Activated naive CD4-positive, alpha-beta T cell (primary cell): ENCODE data around the gene NOVA1.
"Not testable (repeated sequence)": the region's sequence is repeated elsewhere in the genome, so short reads cannot be mapped to it uniquely, and the experiment has no call there.

Experiments
- DNase-seq, 4 experiments: peaks; one replicate each; lab custom pipeline; 2025; lab: John Stamatoyannopoulos, UW

Gene NOVA1, protein sequence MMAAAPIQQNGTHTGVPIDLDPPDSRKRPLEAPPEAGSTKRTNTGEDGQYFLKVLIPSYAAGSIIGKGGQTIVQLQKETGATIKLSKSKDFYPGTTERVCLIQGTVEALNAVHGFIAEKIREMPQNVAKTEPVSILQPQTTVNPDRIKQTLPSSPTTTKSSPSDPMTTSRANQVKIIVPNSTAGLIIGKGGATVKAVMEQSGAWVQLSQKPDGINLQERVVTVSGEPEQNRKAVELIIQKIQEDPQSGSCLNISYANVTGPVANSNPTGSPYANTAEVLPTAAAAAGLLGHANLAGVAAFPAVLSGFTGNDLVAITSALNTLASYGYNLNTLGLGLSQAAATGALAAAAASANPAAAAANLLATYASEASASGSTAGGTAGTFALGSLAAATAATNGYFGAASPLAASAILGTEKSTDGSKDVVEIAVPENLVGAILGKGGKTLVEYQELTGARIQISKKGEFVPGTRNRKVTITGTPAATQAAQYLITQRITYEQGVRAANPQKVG

DNA sequence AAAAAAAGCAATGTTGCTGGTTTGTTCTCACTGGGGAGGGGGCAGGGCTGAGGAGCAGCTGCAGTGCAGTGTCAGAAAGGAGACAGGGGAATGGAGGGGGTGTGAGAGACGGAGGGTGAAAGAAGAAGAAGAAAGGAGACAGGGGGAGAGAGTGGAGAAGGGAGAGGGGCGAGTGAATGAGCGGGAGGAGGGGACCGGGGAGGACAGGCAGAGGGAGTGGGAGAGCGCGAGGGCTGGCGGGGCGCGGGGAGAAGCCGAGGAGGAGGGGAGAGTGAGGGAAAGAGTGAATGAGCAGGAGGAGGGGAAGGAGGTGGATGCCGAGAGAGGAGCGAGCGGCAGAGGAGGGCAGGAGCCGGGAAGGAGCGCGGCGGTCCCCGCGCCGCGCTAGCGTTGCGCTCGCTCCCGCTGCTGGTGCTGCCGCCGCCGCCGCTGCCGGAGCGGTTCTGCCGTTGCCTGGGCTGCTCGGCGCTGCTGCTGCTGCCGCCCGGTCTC is at the start of gene NOVA1:
NOVA1 (minus strand) TSS at position 445 of the 492 bp plus-strand sequence. CDS start 597 bp downstream, outside the sequence.
- DNase-seq = no peak

DNA sequence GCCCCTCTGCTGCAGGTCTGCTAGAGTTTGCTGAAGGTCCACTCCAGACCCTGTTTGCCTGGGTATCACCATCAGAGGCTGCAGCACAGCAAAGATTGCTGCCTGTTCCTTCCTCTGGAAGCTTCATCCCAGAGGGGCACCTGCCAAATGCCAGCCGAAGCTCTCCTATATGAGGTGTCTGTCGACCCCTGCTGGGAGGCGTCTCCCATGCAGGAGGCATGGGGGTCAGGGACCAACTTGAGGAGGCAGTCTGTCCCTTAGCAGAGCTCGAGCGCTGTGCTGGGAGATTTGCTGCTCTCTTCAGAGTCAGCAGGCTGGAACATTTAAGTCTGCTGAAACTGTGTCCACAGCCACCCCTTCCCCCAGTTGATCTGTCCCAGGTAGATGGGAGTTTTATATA is 47.2 kb upstream of the NOVA1 start:
- DNase-seq = not testable (repeated sequence)

DNA sequence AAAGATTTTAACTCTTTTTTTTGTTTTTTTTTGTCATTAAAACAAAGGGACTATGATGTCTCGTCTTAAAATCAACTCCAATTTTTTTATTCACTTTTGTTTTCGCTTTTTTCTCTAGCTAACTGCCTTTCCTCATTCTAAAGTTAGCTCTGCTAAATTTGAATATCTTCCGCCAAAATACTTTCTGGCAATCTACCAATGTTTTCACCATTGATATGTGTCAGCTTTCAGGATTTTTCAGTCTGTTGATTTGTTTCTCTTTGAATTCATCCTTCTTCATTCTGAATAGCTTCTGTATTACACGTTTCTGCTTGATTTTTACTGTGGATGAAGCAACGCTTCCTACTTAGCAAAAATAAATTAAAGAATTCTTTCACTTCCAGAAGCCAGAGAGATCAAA is 38.7 kb upstream of the NOVA1 start:
- no peak for DNase-seq

DNA sequence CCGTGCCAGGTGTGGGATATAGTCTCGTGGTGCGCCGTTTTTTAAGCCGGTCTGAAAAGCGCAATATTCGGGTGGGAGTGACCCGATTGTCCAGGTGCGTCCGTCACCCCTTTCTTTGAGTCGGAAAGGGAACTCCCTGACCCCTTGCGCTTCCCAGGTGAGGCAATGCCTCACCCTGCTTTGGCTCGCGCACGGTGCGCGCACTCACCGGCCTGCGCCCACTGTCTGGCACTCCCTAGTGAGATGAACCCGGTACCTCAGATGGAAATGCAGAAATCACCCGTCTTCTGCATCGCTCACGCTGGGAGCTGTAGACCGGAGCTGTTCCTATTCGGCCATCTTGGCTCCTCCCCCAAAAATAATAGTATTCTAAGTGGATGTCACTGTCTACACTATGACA is 37.1 kb upstream of the NOVA1 start:
- not testable (repeated sequence) for DNase-seq

DNA sequence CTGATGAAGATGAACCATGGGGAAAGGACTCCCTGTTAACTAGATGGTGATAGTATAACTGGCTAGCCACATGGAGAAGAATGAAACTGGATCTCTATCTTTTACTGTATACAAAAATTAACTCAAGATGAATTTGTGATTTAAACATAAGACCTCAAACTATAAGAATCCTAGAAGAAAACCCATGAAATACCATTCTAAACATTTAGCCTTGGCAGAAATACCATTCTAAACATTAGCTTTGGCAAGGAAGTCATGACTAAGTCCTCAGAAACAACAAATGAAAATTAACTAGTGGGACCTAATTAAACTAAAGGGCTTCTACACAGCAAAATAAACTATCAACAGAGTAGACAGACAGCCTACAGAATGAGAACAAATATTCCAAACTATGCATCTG is 28.4 kb upstream of the NOVA1 start:
- no peak for DNase-seq

DNA sequence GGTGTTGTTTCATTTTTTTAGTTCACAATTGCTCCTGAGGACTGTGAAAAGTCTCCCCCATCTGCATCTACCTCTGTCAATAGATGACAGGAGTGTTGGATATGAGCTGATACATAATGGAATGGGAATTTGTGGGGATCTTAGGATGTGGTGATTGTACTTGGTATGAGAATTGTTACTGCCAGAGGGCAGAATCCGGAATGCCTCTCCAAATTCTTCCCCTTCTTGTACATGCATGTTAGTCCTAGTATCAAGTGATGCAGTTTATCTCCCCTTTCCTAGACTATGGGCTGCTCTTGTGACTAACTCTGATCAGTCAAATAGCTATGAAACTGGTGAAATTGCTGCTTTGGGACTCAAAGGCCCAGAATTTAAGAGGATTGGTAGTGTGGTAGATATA is 24.8 kb upstream of the NOVA1 start:
- DNase-seq = no peak

DNA sequence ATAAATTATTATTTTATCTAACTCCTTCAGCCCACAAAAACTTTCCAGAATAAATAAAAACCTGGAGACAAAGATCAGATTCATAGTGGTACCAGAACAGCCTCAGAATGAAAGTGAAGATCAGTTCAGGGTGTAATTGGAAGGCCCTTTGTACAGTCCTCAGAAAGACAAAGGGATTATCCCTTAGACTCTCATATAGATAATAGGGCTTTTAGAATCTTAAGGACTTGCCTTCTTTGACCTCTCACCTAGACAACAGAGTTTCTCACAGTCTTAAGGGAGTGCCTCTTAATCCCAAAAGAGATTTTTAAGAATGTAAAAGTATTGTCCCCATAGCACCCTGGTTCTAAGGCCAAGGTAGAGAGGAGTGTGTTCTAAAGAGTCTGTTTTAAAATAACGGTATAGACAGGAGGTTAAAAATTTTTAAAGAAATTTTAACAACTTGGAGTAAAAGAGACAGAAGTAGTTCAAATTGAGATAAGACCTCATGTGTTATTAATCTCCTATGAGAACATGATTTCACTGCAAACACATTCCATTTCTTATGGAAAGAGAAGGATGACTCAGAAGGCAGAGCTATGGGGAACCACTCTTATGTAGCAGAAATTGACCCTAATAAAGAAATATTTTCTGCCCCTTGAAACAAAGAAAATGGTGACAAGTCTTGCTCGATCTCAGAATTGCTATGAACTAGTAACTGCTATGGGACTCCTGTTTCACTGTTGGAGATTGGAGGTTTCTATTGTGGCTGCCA is 24.2 kb upstream of the NOVA1 start:
- DNase-seq = no peak

DNA sequence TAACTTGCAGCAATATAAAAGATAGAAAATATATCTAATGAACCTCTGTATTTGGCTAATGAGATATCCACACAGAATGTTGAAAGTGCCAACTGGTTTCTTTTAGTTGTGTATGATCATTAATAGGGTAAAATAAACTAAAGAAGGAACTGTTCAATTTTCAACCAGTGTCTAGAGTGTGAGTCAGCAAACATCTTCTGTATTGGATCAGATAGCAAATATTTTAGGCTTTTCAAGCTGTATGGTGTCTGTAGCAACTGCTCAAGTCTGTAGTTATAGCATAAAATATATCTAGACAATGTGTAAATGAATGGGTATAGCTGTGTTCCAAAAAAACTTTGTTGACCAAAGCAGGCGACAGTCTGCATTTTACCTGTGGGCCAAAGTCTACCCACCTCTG is 23.5 kb upstream of the NOVA1 start:
- DNase-seq = no peak

DNA sequence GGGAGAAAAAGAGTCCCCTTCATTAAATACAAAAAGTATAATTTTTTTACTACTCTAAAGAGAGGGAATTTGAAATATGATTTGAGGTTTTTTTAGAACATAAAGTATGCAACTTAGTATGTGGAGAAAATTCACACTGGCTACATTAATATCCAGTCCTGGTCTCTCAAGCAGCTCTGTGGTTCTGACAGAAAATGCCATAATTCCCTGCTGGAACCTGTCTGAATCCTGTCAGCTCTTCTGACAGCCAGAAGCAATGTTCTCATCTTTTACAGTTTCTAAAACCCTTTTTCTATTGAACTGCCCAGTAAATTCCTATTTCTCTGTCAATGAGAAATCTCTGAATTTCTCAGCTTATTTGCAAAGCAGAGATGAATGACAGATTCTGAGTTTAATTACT is 13.4 kb upstream of the NOVA1 start:
- no peak for DNase-seq

DNA sequence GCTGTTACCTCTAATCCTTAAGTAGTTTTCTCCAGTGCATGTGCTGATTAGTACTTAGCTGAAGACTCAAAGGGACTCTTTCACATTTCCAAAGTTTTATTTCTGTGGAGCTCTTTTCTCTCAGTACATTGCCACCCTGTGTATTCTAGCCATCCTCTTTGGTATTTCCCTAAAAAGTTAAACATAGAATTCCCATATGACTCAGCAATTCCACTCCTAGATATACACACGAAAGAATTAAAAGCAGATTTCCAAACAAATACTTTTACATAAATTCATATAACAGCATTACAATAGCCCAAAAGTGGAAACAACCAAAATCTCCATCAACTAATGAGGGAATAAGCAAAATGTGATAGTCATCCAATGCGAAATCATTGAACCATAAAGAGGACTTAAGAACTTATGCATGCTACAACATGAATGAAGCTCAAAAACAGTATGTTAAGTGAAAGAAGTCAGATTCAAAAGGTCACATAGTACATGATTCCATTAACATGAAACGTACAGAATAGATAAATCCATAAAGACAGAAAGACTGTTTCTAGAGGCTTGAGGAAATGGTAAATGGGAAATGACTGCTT is 9.0 kb upstream of the NOVA1 start:
- DNase-seq = no peak

DNA sequence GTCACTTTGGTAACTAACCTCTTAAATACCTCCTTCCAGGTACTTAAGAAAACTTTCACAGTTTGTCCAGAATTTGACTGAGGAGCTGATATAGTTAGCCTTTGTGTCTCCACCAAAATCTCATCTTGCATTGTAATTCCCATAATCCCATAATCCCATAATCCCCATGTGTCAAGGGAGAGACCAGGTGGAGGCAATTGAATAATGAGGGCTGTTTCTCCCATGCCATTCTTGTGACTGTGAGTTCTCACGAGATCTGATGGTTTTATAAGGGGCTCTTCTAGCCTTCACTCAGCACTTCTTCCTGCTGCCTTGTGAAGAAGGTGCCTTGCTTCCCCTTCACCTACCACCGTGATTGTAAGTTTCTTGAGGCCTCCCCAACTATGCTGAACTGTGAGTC is 7.8 kb upstream of the NOVA1 start:
- DNase-seq = no peak

DNA sequence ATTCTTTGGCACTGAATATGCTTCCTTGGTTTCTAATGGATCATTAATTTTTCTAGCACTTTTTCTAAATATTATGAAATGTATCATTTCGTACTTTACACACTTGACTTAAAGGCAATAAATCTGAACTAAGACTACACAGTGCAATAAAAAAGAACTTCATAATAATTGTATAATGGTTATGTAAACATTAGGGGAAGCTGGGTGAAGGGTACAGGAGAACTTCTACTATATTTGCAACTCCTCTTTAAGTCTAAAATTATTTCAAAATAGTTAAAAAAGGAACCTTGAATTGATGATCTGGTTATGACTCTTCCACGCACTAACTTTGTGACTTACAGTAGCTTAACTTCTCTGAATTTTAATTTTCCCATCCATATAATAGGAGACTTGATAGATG is 5.1 kb upstream of the NOVA1 start:
- DNase-seq = no peak

DNA sequence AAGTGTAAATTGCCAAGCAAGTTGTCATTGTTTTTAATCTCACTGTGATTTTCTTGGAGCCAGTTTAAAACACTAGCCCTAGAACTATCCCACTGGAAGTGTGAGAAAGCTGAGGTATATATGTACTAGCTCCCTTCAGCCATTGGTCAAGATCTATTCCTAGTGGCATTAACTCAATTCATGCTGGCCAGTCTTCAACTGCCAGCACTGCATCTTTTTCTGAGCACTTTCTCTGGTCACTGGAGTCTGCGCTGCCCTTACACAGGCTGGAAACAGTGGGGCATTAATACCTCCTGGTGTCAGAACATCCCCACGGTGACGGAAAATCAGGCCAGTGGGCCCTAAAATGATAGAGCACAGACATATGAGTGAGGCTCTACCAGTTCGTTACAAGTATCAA is 4.0 kb upstream of the NOVA1 start:
- DNase-seq = no peak

DNA sequence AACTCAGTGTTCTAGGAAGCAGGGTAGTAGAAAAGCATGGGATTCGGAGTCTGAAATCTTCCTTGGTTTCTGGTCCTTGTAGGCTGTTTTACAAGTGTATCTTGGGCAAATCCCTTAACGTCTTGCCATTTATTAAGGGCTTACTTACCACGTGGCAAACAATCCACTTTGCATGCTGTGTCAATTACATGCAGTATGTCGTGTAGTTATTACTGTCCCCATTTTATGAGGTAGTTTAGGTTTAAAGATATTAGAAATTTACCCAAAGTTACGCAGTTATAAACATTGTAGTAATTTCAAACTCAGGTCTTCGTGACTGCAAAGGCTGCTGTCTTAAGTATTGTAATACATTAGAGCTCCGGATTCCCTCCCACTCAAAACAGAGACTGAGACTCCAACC is 1.5 kb upstream of the NOVA1 start:
- DNase-seq = no peak

DNA sequence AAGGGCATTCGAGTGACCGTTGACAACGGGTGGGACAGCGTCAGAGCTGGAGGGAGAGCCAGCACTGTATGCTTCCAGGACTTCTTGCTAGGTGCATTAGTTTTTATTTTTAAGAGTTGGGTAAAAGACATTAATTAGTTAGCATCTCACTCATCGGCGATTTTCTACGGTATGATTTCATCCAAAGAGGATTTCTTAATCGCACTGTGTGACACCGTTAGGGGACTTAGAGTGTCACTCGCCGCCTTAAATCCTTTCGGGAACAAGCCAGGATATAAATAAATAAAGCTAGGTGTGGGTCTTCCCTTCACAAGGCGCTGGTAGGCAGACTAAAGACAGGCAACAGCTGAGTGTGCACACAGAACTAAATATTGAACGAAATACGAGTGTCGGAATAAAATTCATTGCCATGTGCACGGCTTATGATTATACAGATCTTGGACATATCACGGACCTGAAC is 869 bp upstream of the NOVA1 start:
- no peak for DNase-seq

DNA sequence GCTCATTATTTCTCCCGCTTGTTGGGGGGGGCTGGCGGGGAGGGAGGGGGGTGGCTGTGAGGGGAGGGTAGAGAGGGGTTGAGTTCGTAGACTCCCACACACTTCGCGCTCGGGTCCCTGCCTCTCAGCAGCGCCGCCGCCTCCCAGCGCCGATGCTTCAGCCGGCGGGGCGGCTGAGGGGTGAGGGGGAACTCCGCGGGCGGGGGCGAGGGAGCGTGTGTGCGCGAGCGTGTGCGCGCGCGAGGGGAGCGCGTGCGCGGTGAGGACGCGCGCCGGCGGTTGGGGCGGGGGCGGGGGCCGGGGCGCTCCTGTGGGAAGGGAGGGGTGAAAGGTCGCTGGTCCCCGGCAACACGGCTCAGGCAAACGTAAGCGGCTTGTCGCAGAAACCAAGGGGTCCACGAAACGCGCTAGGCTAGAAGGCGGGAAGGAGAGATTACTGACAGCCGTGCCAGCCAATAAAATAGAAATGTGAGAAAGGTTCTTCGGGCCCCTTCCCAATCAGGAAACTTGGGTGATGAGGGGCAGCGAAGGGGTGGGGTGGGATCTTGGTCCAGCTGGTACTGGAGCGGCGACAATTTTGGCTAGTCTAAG is 343 bp upstream of the NOVA1 start:
- no peak for DNase-seq

DNA sequence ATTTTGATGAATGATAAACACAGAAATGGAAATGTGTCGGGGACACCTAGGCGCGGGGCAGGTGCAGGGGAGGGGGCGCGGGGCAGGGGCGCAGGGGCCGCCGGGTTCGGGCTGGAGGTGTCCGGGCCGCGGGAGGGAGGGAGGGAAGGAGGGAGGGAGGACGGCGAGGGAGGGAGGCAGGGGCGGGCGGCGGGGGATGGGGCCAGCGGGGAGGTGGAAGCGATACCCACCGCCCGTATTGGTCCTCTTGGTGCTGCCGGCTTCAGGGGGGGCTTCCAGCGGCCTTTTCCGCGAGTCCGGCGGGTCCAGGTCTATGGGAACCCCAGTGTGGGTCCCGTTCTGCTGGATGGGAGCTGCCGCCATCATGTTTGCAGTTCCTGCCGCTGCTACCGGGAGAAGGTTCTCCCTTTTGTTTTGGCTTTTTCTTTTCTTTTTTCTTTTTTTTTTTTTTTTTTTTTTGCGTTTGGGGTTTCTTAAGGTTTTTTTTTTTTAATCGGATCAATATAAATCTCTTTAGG is 703 bp downstream of the NOVA1 start:
- DNase-seq = no peak

DNA sequence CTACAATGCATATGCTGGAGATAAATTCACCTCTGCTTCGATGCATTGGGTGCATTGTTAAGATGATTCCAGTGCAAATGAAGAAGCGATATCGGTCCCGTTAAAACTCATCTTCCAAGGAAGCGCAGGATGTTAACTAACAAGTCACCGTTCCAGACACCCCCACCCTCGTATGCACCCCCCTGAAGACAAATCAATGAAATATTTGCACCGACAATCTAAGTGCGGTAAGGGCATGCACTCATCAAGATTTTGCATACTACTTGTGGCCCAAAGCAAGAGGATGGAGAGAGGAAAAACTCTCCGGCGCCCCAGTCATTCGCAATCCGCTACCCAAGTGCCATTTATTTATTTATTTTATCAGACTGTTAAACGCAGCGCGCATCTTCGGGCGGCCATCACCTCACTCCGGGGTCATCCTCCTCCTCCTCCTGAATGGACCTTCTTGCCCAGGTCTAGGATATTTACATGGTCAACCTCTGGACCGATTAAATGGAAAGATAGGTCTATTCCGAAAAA is 1.2 kb downstream of the NOVA1 start:
- DNase-seq = no peak

DNA sequence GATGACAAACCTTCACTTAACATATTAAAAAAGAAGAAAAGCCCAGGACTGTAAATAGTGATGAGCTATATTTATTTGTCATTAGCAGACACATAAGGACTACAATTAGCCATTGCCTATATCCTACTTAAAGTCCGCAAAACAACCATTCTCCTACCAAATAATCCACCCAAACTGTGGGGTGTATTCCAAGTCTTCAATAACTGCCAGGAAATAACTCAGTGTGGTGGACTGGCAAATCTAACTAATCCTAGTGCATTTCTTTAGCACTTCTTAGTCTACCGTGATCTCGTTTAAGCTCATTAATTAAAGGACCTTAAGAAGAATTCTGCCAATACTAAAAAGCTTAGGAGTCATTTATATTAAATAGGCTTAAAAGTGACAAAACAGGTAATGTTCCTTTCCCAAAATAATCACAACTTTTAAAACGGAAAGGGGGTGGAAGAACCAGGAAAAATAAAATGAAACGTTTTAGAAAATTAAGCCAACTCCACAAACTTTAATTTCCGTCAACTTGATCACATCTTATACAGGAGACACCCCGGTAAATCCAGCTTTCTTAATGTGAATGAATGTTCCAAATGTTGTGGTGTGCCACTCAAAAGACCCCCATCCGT is 1.8 kb downstream of the NOVA1 start:
- no peak for DNase-seq

DNA sequence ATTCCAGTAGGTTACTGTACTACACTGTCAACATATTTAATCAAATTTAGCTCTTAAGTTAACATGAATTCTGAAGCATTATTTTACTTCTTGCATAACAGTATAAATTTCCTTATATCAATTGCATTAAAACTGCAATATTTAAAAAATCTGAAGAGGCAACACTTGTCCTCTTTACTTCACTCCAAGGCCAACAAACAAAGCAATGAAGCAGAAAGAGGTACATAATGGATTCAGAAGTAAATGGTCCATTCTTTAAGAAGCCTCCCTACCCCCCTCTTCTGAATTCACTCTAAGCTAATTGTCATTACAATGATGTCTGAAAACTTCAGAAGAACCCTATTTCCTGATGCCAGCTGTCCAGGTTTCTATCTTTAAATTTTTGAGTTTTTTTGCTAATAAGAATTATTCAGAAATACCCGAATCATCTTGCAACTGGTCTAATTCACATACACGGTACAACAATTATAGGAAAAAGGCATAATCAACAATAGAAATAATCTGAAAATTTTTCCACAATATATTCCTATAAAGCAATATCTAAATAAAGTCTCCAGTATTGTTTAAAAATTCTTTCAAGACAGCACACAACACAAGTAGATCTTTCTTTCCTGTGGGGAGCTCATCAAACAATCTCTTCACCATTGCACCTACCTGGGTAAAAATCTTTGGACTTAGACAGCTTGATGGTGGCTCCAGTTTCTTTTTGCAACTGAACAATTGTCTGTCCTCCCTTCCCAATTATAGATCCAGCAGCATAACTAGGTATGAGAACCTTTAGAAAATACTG is 2.9 kb downstream of the NOVA1 start:
- DNase-seq = no peak
